Measurements from ENCODE around the gene KCNIP1.

KCNIP1 gene

DNA sequence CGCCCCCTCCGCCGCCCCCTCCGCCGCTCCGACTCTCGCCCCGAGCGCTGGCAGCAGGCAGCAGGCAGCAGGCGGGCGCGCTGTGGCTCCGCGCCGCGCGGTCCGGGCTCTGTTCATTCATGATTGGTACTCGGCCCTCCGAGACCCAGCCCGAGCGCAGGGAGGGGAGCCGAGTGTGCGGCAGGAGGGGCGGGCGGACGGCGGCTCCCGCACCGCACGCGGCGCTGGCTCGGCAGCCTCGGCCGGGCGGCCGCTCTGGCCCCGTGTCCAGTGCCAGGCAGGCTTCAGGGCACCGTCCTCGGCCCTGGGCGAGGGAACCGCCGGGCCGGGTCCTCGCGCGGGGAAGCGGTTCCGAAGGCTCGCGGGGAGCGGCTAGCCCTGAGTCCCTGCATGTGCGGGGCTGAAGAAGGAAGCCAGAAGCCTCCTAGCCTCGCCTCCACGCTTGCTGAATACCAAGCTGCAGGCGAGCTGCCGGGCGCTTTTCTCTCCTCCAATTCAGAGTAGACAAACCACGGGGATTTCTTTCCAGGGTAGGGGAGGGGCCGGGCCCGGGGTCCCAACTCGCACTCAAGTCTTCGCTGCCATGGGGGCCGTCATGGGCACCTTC is at the start of gene KCNIP1:
TSS of gene KCNIP1 (plus strand) at position 31 of the 607 bp plus-strand sequence.
- in situ Hi-C loops (cut with HindIII; ENCODE audit: low sequenced_read_pairs) = no loop called here

GRCh38 chr5:170463426-170463825 is 40.4 kb upstream of the KCNIP1 start:
- in situ Hi-C loops (cut with HindIII; ENCODE audit: low sequenced_read_pairs) = no loop called here

GRCh38 chr5:170464280-170465127 is 39.3 kb upstream of the KCNIP1 start:
- in situ Hi-C loops (cut with HindIII; ENCODE audit: low sequenced_read_pairs) = no loop called here

GRCh38 chr5:170466553-170466952 is 37.3 kb upstream of the KCNIP1 start:
- in situ Hi-C loops (cut with HindIII; ENCODE audit: low sequenced_read_pairs) = no loop called here

GRCh38 chr5:170466988-170467707 is 36.7 kb upstream of the KCNIP1 start:
- in situ Hi-C loops (cut with HindIII; ENCODE audit: low sequenced_read_pairs) = no loop called here

- in situ Hi-C loops (cut with HindIII; ENCODE audit: low sequenced_read_pairs) = no loop called here
These were observed 35.1 kb upstream of the KCNIP1 start for GRCh38 chr5:170468633-170469285.

- in situ Hi-C loops (cut with HindIII; ENCODE audit: low sequenced_read_pairs) = no loop called here
These were observed 34.4 kb upstream of the KCNIP1 start for GRCh38 chr5:170469414-170469813.

DNA sequence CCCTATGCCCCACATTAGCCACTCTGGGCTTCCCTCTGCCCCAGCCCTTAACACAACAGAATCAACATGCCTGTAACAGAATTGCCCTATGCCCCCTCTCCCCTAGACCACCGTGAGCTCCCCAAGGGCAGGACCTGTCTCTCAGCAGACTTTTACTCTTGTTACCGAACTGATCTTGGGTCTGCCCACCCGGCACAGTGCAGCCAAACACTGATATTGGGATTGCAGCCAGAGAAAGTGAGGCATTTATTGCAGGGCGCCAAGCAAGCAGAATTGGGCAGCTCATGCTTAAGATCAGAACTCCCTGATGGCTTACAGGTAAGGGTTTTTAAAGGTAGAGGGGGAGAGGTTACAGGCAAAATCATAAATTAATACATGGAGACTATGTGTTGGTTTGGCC is 33.5 kb upstream of the KCNIP1 start:
- in situ Hi-C loops (cut with HindIII; ENCODE audit: low sequenced_read_pairs) = no loop called here

- in situ Hi-C loops (cut with HindIII; ENCODE audit: low sequenced_read_pairs) = no loop called here
These were observed 32.9 kb upstream of the KCNIP1 start for GRCh38 chr5:170470808-170471404.

GRCh38 chr5:170471551-170472178 is 32.2 kb upstream of the KCNIP1 start:
- in situ Hi-C loops (cut with HindIII; ENCODE audit: low sequenced_read_pairs) = no loop called here

DNA sequence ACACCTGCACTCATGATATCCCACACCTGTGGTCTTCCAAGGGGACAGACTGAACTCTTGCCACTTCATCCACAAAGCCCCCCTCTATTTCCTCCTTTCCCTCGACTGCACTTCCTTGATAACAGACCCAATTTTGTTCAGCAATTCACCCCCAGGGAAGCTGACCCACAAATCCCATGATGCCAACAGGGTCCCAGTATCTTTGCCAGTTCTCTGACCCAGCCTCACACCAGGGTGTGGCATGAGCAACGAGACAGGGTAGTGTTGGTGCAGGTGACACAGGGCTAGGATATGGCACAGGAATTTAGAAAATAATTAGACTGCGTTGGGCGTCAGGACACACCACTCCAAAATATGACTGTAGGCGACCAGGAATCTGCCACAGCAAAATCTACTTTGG is 30.2 kb upstream of the KCNIP1 start:
- in situ Hi-C loops (cut with HindIII; ENCODE audit: low sequenced_read_pairs) = no loop called here

GRCh38 chr5:170474489-170475274 is 29.1 kb upstream of the KCNIP1 start:
- in situ Hi-C loops (cut with HindIII; ENCODE audit: low sequenced_read_pairs) = loop anchor here (5.0 kb wide), 1 partner anchor 58 kb away; no protein-coding TSS in a partner anchor

DNA sequence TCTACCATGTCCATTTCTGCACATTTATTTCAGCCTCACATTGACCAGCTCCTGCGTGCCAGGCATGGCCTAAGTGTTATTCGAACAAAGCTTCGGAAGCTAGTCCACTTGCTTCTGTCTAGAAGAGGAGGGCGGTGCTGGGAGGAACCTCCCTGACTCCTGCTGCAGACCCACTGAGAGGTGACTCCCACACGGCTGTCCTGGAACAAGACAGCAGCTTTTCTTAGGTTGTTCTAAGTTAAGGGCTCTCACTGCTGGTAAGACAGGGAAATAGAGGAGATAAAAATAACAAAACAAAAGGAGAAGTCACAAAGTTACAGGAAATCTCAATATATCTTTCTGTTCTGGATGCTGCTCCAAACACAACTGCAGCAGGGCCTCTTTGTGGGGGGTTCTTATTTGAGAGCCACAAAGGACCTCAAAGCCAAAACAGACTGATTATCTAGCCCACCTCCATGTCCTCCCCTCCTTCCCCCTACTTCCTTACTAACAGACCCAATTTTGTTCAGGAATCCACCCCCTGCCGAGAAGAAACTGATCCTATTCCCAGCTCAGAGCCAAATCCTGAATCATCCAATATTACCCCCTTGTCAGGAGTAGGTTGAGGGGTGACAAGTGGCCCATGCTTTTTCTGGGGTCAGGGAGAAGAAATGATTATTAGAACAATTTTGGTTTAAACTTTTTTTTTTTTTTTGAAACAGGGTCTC is 28.4 kb upstream of the KCNIP1 start:
- in situ Hi-C loops (cut with HindIII; ENCODE audit: low sequenced_read_pairs) = loop anchor here (5.0 kb wide), 1 partner anchor 57 kb away; no protein-coding TSS in a partner anchor

- in situ Hi-C loops (cut with HindIII; ENCODE audit: low sequenced_read_pairs) = loop anchor here (5.0 kb wide), 1 partner anchor 56 kb away; no protein-coding TSS in a partner anchor
These were observed 27.1 kb upstream of the KCNIP1 start for GRCh38 chr5:170476704-170477103.

- in situ Hi-C loops (cut with HindIII; ENCODE audit: low sequenced_read_pairs) = loop anchor here (5.0 kb wide), 1 partner anchor 54 kb away; no protein-coding TSS in a partner anchor
These were observed 25.9 kb upstream of the KCNIP1 start for GRCh38 chr5:170477906-170478305.

DNA sequence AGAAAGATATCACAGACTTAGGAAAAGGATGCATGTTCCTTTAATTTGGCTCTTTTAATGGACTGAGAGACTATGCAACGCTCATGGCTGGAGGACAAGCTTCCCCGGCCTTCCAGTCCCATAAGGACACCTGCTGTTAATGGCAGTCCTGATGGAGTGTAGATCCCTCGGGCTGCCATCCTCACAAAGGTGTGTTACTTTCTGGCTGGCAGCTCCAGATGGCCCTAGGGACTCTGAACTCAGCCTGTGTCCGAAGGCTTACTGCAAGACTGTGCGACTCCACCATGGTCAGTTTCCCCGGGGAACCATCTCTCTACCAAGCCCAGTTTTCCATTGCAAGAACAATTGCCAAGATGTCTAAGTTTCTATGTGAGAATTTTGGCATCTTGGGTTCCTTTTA is 25.5 kb upstream of the KCNIP1 start:
- in situ Hi-C loops (cut with HindIII; ENCODE audit: low sequenced_read_pairs) = loop anchor here (5.0 kb wide), 1 partner anchor 54 kb away; no protein-coding TSS in a partner anchor

- in situ Hi-C loops (cut with HindIII; ENCODE audit: low sequenced_read_pairs) = loop anchor here (5.0 kb wide), 1 partner anchor 53 kb away; no protein-coding TSS in a partner anchor
These were observed 24.3 kb upstream of the KCNIP1 start for GRCh38 chr5:170479484-170479883.

DNA sequence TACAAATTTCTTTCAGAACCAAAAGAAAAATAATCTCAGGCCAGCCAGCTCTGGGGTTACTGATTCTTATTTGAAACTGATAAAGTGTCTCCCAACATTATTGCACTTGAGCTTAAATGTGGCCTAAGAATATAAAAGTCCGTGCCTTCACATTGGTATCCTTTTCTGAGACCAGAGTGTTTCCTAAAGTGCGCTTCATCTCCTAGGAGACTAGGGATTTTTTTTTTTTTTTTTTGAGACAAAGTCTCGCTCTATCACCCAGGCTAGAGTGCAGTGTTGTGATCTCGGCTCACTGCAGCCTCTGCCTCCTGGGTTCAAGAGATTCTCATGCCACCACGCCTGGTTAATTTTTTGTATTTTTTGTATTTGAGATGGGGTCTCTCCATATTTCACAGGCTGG is 23.6 kb upstream of the KCNIP1 start:
- in situ Hi-C loops (cut with HindIII; ENCODE audit: low sequenced_read_pairs) = no loop called here

GRCh38 chr5:170481849-170482248 is 22.0 kb upstream of the KCNIP1 start:
- in situ Hi-C loops (cut with HindIII; ENCODE audit: low sequenced_read_pairs) = no loop called here
